Endothelial cell of umbilical vein (primary cell): ENCODE measurements around the gene DNAJC18. TPM values are rescaled to one million over a fixed set of nuclear protein-coding genes. Genes with fewer than 3 reads are reported as not detected.

Source experiments
- BruUV-seq: library from RNA; stranded (reverse); fragments of 400-500 nt; replicated peaks from 2 replicates; lab custom pipeline; 2021; lab: Mats Ljungman, UMichigan
- CTCF ChIA-PET: fragments of 300-600, 350-600 bp; sonication (Branson Sonifier 250); formaldehyde crosslinking; loops from one replicate; lab custom pipeline; 2021; ENCODE audit warnings: antibody characterized with exemption, inconsistent platforms; lab: Charles Lee
- POLR2A ChIA-PET: fragments of 300-600, 350-600 bp; sonication (Branson Sonifier 250); formaldehyde crosslinking; loops from one replicate; lab custom pipeline; 2021; ENCODE audit warnings: antibody characterized with exemption, inconsistent platforms; lab: Charles Lee
- DNase-seq: peaks from one replicate; pipeline ENCODE4 v3.0.0-alpha.2; 2011; ENCODE audit warnings: low read depth, low spot score
- FAIRE-seq: peaks from 2 replicates; lab custom pipeline; 2011; peaks lifted over from hg19 to GRCh38; lab: Jason Lieb, UNC
- H2AFZ ChIP-seq: 2 replicates; pipeline ENCODE4 v1.6.0; 2012; ENCODE audit warnings: low read depth, low read length, control low read depth, inconsistent platforms
- H3K27ac ChIP-seq: 2 replicates; pipeline ENCODE4 v1.5.1; 2011; ENCODE audit warnings: low read depth, mild to moderate bottlenecking, control low read depth, low read length, moderate library complexity; ENCODE audit not compliant: insufficient read depth
- H3K27me3 ChIP-seq, 2 experiments: 2 replicates each; pipeline versions ENCODE4 v1.6.0 to v1.6.1; 2011; ENCODE audit warnings: low read length in 2 of 2, mixed read lengths in 1 of 2; ENCODE audit not compliant: control insufficient read depth in 2 of 2, insufficient read depth in 2 of 2
- H3K36me3 ChIP-seq, 2 experiments: 2 replicates in 1 of 2; 3 replicates in 1 of 2; pipeline ENCODE4 v1.5.1; 2011; ENCODE audit warnings: low read length in 2 of 2, mild to moderate bottlenecking in 1 of 2, moderate library complexity in 1 of 2; ENCODE audit not compliant: control insufficient read depth in 2 of 2, insufficient read depth in 2 of 2; ENCODE audit errors: extremely low read depth in 1 of 2
- H3K4me1 ChIP-seq: 3 replicates; pipeline ENCODE4 v1.5.1; 2011; ENCODE audit warnings: mild to moderate bottlenecking, low read length; ENCODE audit not compliant: control insufficient read depth, insufficient read depth; ENCODE audit errors: extremely low read depth
- H3K4me2 ChIP-seq: 2 replicates; pipeline ENCODE4 v1.6.1; 2011; ENCODE audit warnings: low read length, control low read depth, mixed read lengths; ENCODE audit not compliant: insufficient read depth
- H3K4me3 ChIP-seq, 3 experiments: fragments of 200-600 bp in 1 of 3; sonication (generic), shearing (Covaris generic) in 1 of 3; replicated peaks in 1 of 3; 2 replicates each; pipeline ENCODE4 v1.5.1; 2011 to 2016; ENCODE audit warnings: control low read depth in 3 of 3, low read length in 3 of 3, mild to moderate bottlenecking in 2 of 3, inconsistent platforms in 1 of 3, low read depth in 1 of 3, moderate library complexity in 1 of 3; ENCODE audit not compliant: insufficient read depth in 1 of 3
- H3K79me2 ChIP-seq: 2 replicates; pipeline ENCODE4 v1.6.0; 2012; ENCODE audit warnings: low read length, inconsistent platforms; ENCODE audit not compliant: control insufficient read depth, insufficient read depth
- H3K9ac ChIP-seq: replicated peaks from 2 replicates; pipeline ENCODE3; 2011; ENCODE audit warnings: low read length, control low read depth; ENCODE audit not compliant: insufficient read depth; ENCODE audit errors: extremely low read depth
- H3K9me1 ChIP-seq: replicated peaks from 3 replicates; pipeline ENCODE4 v1.6.0; 2011; ENCODE audit warnings: mild to moderate bottlenecking, low read length; ENCODE audit not compliant: control insufficient read depth, insufficient read depth; ENCODE audit errors: extremely low read depth
- H3K9me3 ChIP-seq: replicated peaks from 2 replicates; pipeline ENCODE4 v1.5.1; 2012; ENCODE audit warnings: low read length, inconsistent platforms; ENCODE audit not compliant: control insufficient read depth, insufficient read depth
- H4K20me1 ChIP-seq: replicated peaks from 2 replicates; pipeline ENCODE3; 2011; ENCODE audit warnings: mild to moderate bottlenecking, low read length; ENCODE audit not compliant: control insufficient read depth, insufficient read depth; ENCODE audit errors: extremely low read depth
- EZH2 ChIP-seq: IDR thresholded peaks from 2 replicates; pipeline ENCODE4 v1.6.1; 2012; ENCODE audit warnings: borderline replicate concordance, low read depth, mild to moderate bottlenecking, moderate library complexity, low read length, inconsistent platforms; ENCODE audit not compliant: severe bottlenecking
- FOS ChIP-seq: IDR thresholded peaks from 2 replicates; pipeline ENCODE4 v1.6.1; 2011; ENCODE audit warnings: mild to moderate bottlenecking, low read length, moderate library complexity, borderline replicate concordance; ENCODE audit not compliant: insufficient read depth
- GATA2 ChIP-seq: IDR thresholded peaks from 2 replicates; pipeline ENCODE4 v1.7.0; 2011; ENCODE audit warnings: low read depth, mild to moderate bottlenecking, moderate library complexity, mixed read lengths, low read length; ENCODE audit not compliant: insufficient read length, insufficient read depth
- JUN ChIP-seq: IDR thresholded peaks from 2 replicates; pipeline ENCODE4 v1.6.1; 2011; ENCODE audit warnings: borderline replicate concordance, low read depth; ENCODE audit not compliant: insufficient read length, insufficient read depth
- MYC ChIP-seq: IDR thresholded peaks from one replicate; pipeline ENCODE4 v1.6.1; 2011; ENCODE audit warnings: mild to moderate bottlenecking, low read depth, low read length
- POLR2A ChIP-seq: IDR thresholded peaks from 2 replicates; pipeline ENCODE4 v1.6.1; 2012; ENCODE audit warnings: low read depth, mild to moderate bottlenecking, control low read depth, low read length
- POLR2AphosphoS5 ChIP-seq: IDR thresholded peaks from 2 replicates; pipeline ENCODE4 v1.6.1; 2012; ENCODE audit warnings: low read depth, mild to moderate bottlenecking, control low read depth, low read length, moderate library complexity; ENCODE audit not compliant: insufficient read depth
- dilution Hi-C: fragments of 300-500 bp; cut with MboI; formaldehyde crosslinking; loops from one replicate; pipeline ENCODE4 v1.15.0; 2019; ENCODE audit warnings: low sequenced_read_pairs; ENCODE audit not compliant: extremely low pct_ligation_motif_present
- intact Hi-C: fragments of 100-400 bp; cut with micrococcal nuclease; formaldehyde crosslinking; loops from one replicate; pipeline ENCODE4 v1.10.0; 2022
- polyA plus RNA-seq, 4 experiments: library from polyadenylated mRNA; depleted of rRNA in 3 of 4; stranded (reverse) in 3 of 4; unstranded in 1 of 4; fragments of >200 nt; gene quantifications; 2 replicates each; pipeline versions ENCODE4 v1.2.1 to v1.2.3, GENCODE V29; 2011 to 2012; ENCODE audit warnings: missing spikeins in 1 of 4
- total RNA-seq: library from RNA; stranded (reverse); gene quantifications from 2 replicates; pipeline ENCODE4 v1.2.3, GENCODE V29; 2021
- TF ChIP-seq, protein P1 (sequence below), 2 donors: IDR thresholded peaks; 1 replicate in 1 of 2; 2 replicates in 1 of 2; pipeline ENCODE4 v1.5.1; 2011; ENCODE audit warnings: low read length in 2 of 2, mild to moderate bottlenecking in 2 of 2, moderate library complexity in 2 of 2, control low read depth in 1 of 2, inconsistent platforms in 1 of 2, low read depth in 1 of 2; ENCODE audit not compliant: insufficient read depth in 1 of 2; ENCODE audit errors: extremely low read depth in 1 of 2
- TF ChIP-seq, protein P2 (sequence below): IDR thresholded peaks from 2 replicates; pipeline ENCODE4 v1.6.1; 2011; ENCODE audit not compliant: insufficient read depth, insufficient read length

The DNAJC18 gene
- total and polyA plus RNA-seq, 2 donors (not counting 3 experiments of a cell fraction or from before 2014, with no cell fraction given) = 23.2 to 52.6 TPM

DNA sequence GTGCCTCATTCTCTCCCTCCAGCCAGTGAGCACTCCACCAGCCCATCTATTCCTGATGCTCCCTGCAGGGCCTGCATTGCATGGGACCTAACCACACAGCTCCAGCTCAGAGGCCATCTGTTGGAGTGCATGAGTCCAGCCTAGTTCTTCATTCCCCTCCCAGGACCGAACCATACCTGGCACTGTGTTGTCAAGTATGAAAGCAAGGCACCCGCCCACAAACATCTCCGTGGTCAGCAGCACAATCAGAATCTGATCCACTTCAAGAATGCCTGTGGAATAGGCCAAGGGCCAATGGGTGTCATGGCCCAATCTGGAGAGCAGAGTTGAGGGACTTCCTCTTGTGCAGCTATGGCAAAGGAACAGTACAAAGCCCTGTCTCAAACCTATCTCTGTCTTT, 62.1 kb downstream of the DNAJC18 start:
- H3K27me3 ChIP-seq = no peaks in the 10 kb centered on the region
- H3K4me2 ChIP-seq = no peak overlapping the region
- H3K79me2 ChIP-seq = no peaks in the 10 kb centered on the region
- no peaks in the 10 kb centered on the region for H3K9me3 ChIP-seq
- no peak overlapping the region for H3K27ac ChIP-seq
- no peaks in the 10 kb centered on the region for H4K20me1 ChIP-seq
- no peak overlapping the region for H3K4me3 ChIP-seq
- intact Hi-C loops = no loop called here
- H2AFZ ChIP-seq = no peak overlapping the region
- CTCF ChIA-PET = interaction anchor here (1.0 to 1.1 kb wide), 2 partner anchors 9 to 14 kb away, joined by 4 read pairs; no protein-coding TSS in a partner anchor
- H3K36me3 ChIP-seq = peaks cover 0 to 3% of the 10 kb centered on the region in 2 experiments
- dilution Hi-C loops = no loop called here
- TF ChIP-seq JUN (no peak), POLR2A (no peak), FOS (no peak), EZH2 (no peak), MYC (no peak), POLR2AphosphoS5 (no peak), GATA2 (no peak)
- TF ChIP-seq, protein P1, sequence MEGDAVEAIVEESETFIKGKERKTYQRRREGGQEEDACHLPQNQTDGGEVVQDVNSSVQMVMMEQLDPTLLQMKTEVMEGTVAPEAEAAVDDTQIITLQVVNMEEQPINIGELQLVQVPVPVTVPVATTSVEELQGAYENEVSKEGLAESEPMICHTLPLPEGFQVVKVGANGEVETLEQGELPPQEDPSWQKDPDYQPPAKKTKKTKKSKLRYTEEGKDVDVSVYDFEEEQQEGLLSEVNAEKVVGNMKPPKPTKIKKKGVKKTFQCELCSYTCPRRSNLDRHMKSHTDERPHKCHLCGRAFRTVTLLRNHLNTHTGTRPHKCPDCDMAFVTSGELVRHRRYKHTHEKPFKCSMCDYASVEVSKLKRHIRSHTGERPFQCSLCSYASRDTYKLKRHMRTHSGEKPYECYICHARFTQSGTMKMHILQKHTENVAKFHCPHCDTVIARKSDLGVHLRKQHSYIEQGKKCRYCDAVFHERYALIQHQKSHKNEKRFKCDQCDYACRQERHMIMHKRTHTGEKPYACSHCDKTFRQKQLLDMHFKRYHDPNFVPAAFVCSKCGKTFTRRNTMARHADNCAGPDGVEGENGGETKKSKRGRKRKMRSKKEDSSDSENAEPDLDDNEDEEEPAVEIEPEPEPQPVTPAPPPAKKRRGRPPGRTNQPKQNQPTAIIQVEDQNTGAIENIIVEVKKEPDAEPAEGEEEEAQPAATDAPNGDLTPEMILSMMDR (IDR thresholded peaks at IDR 0.05; ENCODE audit: extremely low read depth in 1 of 2, insufficient read depth in 1 of 2, low read depth in 1 of 2, low read length in 2 of 2) = no peak
- TF ChIP-seq, protein P2, sequence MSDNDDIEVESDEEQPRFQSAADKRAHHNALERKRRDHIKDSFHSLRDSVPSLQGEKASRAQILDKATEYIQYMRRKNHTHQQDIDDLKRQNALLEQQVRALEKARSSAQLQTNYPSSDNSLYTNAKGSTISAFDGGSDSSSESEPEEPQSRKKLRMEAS = no peak
- H3K4me1 ChIP-seq = no peaks in the 10 kb centered on the region
- POLR2A ChIA-PET = no interaction called here
- FAIRE-seq (no peak), DNase-seq (no peak)
- BruUV-seq = no TSS peak
- H3K9ac ChIP-seq = no peak overlapping the region
- no peaks in the 10 kb centered on the region for H3K9me1 ChIP-seq
